ENCODE data around the gene RHOBTB1. TPM values are rescaled to one million over a fixed set of nuclear protein-coding genes. Genes with fewer than 3 reads are reported as not detected.

Gene RHOBTB1
- total RNA-seq, 2 experiments from 2014 or later = not detected

GRCh38 chr10:60990663-60991062 is 46.7 kb upstream of the RHOBTB1 start:
- Histone ChIP-seq H3K27ac (ENCODE audit: low read depth, low read length, poor library complexity, severe bottlenecking) (no peak overlapping the region), H3K9me3 (ENCODE audit: low read length) (no peaks in the 10 kb centered on the region), H3K4me1 (ENCODE audit: insufficient read depth, low read length, poor library complexity, severe bottlenecking) (peaks cover 24% of the 10 kb centered on the region), H3K4me2 (ENCODE audit: low read length) (no peak overlapping the region), H3K4me3 (ENCODE audit: low read depth, low read length, poor library complexity, severe bottlenecking) (no peak overlapping the region), H3K9me2 (ENCODE audit: insufficient read depth, low read length) (no peaks in the 10 kb centered on the region), H4K20me1 (ENCODE audit: insufficient read depth, low read length) (no peaks in the 10 kb centered on the region), H3K36me3 (ENCODE audit: insufficient read depth, low read length) (no peaks in the 10 kb centered on the region), H3K79me2 (ENCODE audit: insufficient read depth, low read depth, low read length) (no peaks in the 10 kb centered on the region), H2AFZ (ENCODE audit: low read length) (no peak overlapping the region)
- intact Hi-C loops (cut with micrococcal nuclease; ENCODE audit: unreplicated experiment) = no loop called here
- CTCF ChIA-PET (ENCODE audit: unreplicated experiment) = no interaction called here
- no peak for TF ChIP-seq EZH2phosphoT487 (IDR thresholded peaks at IDR 0.05; ENCODE audit: borderline replicate concordance, low read depth, low read length)
- no peak for TF ChIP-seq CTCF (conservative IDR thresholded peaks at IDR 0.05; ENCODE audit: low read length)
- BruUV-seq (replicated peaks) = no TSS peak
- no peak for DNase-seq (ENCODE audit: low spot score)
- POLR2A ChIA-PET = interaction anchor here (0.6 kb wide), 1 partner anchor 906 kb away, joined by 4 read pairs; no protein-coding TSS in a partner anchor

DNA sequence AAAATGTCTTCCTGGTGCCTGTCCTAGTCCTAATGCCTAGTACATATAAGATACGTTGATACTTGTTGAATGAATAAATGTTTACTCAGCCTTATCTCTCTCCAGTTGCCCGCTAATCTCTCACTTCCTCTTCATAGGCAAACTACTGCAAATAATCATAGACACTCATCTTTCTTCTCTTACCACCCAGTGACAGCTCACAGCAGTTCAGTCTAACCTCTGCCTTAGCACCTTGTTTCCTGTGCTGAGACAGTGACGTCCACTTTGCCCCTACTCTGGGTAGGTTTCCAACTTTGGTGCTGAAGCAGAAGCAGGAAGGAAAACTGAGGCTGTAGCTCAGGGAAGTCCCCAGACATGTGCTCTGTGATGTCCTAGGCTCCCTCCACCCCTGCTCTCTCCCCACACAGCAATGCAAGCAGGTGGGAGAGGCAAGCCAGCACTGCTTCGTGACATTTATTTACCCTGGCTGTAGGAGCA is 45.5 kb upstream of the RHOBTB1 start:
- peak overlapping the region; percentile 58 for H3K4me2 ChIP-seq (ENCODE audit: low read length)
- POLR2A ChIA-PET = interaction anchor here (0.7 to 1.0 kb wide), 2 partner anchors 33 to 212 kb away, joined by 3 to 4 read pairs; no protein-coding TSS in a partner anchor
- intact Hi-C loops (cut with micrococcal nuclease; ENCODE audit: unreplicated experiment) = no loop called here
- BruUV-seq (replicated peaks) = no TSS peak
- peaks cover 24% of the 10 kb centered on the region for H3K4me1 ChIP-seq (ENCODE audit: insufficient read depth, low read length, poor library complexity, severe bottlenecking)
- peak overlapping the region; percentile 55 for H2AFZ ChIP-seq (ENCODE audit: low read length)
- no peaks in the 10 kb centered on the region for H3K79me2 ChIP-seq (ENCODE audit: insufficient read depth, low read depth, low read length)
- CTCF ChIA-PET (ENCODE audit: unreplicated experiment) = interaction anchor here (1.0 kb wide), 1 partner anchor 10 kb away, joined by 3 read pairs; no protein-coding TSS in a partner anchor
- H3K27ac ChIP-seq (ENCODE audit: low read depth, low read length, poor library complexity, severe bottlenecking) = peak overlapping the region; percentile 63
- TF ChIP-seq CTCF (conservative IDR thresholded peaks at IDR 0.05; ENCODE audit: low read length) = no peak
- no peak for TF ChIP-seq EZH2phosphoT487 (IDR thresholded peaks at IDR 0.05; ENCODE audit: borderline replicate concordance, low read depth, low read length)
- no peaks in the 10 kb centered on the region for H3K36me3 ChIP-seq (ENCODE audit: insufficient read depth, low read length)
- H3K9me3 ChIP-seq (ENCODE audit: low read length) = no peaks in the 10 kb centered on the region
- peak; percentile 70 for DNase-seq (ENCODE audit: low spot score)
- H3K4me3 ChIP-seq (ENCODE audit: low read depth, low read length, poor library complexity, severe bottlenecking) = no peak overlapping the region
- no peaks in the 10 kb centered on the region for H3K9me2 ChIP-seq (ENCODE audit: insufficient read depth, low read length)
- H4K20me1 ChIP-seq (ENCODE audit: insufficient read depth, low read length) = no peaks in the 10 kb centered on the region

GRCh38 chr10:60986791-60987190 is 42.8 kb upstream of the RHOBTB1 start:
- H4K20me1 ChIP-seq (ENCODE audit: insufficient read depth, low read length) = no peaks in the 10 kb centered on the region
- H3K9me2 ChIP-seq (ENCODE audit: insufficient read depth, low read length) = no peaks in the 10 kb centered on the region
- peaks cover 20% of the 10 kb centered on the region for H3K4me1 ChIP-seq (ENCODE audit: insufficient read depth, low read length, poor library complexity, severe bottlenecking)
- ChIA-PET POLR2A (no interaction called here), CTCF (ENCODE audit: unreplicated experiment) (no interaction called here)
- H3K27ac ChIP-seq (ENCODE audit: low read depth, low read length, poor library complexity, severe bottlenecking) = no peak overlapping the region
- H3K36me3 ChIP-seq (ENCODE audit: insufficient read depth, low read length) = no peaks in the 10 kb centered on the region
- DNase-seq (ENCODE audit: low spot score) = no peak
- no peaks in the 10 kb centered on the region for H3K79me2 ChIP-seq (ENCODE audit: insufficient read depth, low read depth, low read length)
- no peak overlapping the region for H2AFZ ChIP-seq (ENCODE audit: low read length)
- TF ChIP-seq CTCF (conservative IDR thresholded peaks at IDR 0.05; ENCODE audit: low read length) (no peak), EZH2phosphoT487 (IDR thresholded peaks at IDR 0.05; ENCODE audit: borderline replicate concordance, low read depth, low read length) (no peak)
- H3K9me3 ChIP-seq (ENCODE audit: low read length) = no peaks in the 10 kb centered on the region
- intact Hi-C loops (cut with micrococcal nuclease; ENCODE audit: unreplicated experiment) = no loop called here
- no peak overlapping the region for H3K4me3 ChIP-seq (ENCODE audit: low read depth, low read length, poor library complexity, severe bottlenecking)
- no TSS peak for BruUV-seq (replicated peaks)
- H3K4me2 ChIP-seq (ENCODE audit: low read length) = no peak overlapping the region

Measured in OCI-LY7 (cell line).